Measurements from ENCODE around the gene LCMT2.

The LCMT2 gene

GRCh38 chr15:43281926-43282602 lies 48.3 kb downstream of the LCMT2 start:
- H3K9me3 ChIP-seq (ENCODE audit: severe bottlenecking): no peaks in the 10 kb centered on the region
- no peak overlapping the region for H3K27ac ChIP-seq
- no peak for TF ChIP-seq CTCF (IDR thresholded peaks at IDR 0.05; ENCODE audit: low read depth, low read length)
- H3K27me3 ChIP-seq (ENCODE audit: insufficient read depth, low read depth, severe bottlenecking): no peaks in the 10 kb centered on the region
- H3K36me3 ChIP-seq: no peaks in the 10 kb centered on the region
- no peak overlapping the region for H3K4me3 ChIP-seq (ENCODE audit: low read depth, low read length)
- no peak for DNase-seq

- DNase-seq: no peak
- Histone ChIP-seq H3K9me3 (ENCODE audit: severe bottlenecking) (no peaks in the 10 kb centered on the region), H3K4me3 (ENCODE audit: low read depth, low read length) (no peak overlapping the region), H3K27ac (no peak overlapping the region), H3K27me3 (ENCODE audit: insufficient read depth, low read depth, severe bottlenecking) (no peaks in the 10 kb centered on the region), H3K36me3 (no peaks in the 10 kb centered on the region)
- no peak for TF ChIP-seq CTCF (IDR thresholded peaks at IDR 0.05; ENCODE audit: low read depth, low read length)
These were observed 49.4 kb downstream of the LCMT2 start for GRCh38 chr15:43280996-43281395.

- DNase-seq: no peak
- no peak overlapping the region for H3K27ac ChIP-seq
- no peaks in the 10 kb centered on the region for H3K9me3 ChIP-seq (ENCODE audit: severe bottlenecking)
- H3K36me3 ChIP-seq: no peaks in the 10 kb centered on the region
- no peak for TF ChIP-seq CTCF (IDR thresholded peaks at IDR 0.05; ENCODE audit: low read depth, low read length)
- H3K4me3 ChIP-seq (ENCODE audit: low read depth, low read length): no peak overlapping the region
- no peaks in the 10 kb centered on the region for H3K27me3 ChIP-seq (ENCODE audit: insufficient read depth, low read depth, severe bottlenecking)
These were observed 50.9 kb downstream of the LCMT2 start for GRCh38 chr15:43279496-43279895.

GRCh38 chr15:43278869-43279268 lies 51.5 kb downstream of the LCMT2 start:
- no peak for TF ChIP-seq CTCF (IDR thresholded peaks at IDR 0.05; ENCODE audit: low read depth, low read length)
- H3K36me3 ChIP-seq: no peaks in the 10 kb centered on the region
- H3K4me3 ChIP-seq (ENCODE audit: low read depth, low read length): no peak overlapping the region
- H3K27ac ChIP-seq: no peak overlapping the region
- DNase-seq: no peak
- no peaks in the 10 kb centered on the region for H3K27me3 ChIP-seq (ENCODE audit: insufficient read depth, low read depth, severe bottlenecking)
- H3K9me3 ChIP-seq (ENCODE audit: severe bottlenecking): no peaks in the 10 kb centered on the region

GRCh38 chr15:43277901-43278300 lies 52.5 kb downstream of the LCMT2 start:
- no peak for TF ChIP-seq CTCF (IDR thresholded peaks at IDR 0.05; ENCODE audit: low read depth, low read length)
- no peak for DNase-seq
- H3K9me3 ChIP-seq (ENCODE audit: severe bottlenecking): no peaks in the 10 kb centered on the region
- no peak overlapping the region for H3K27ac ChIP-seq
- no peak overlapping the region for H3K4me3 ChIP-seq (ENCODE audit: low read depth, low read length)
- H3K36me3 ChIP-seq: no peaks in the 10 kb centered on the region
- no peaks in the 10 kb centered on the region for H3K27me3 ChIP-seq (ENCODE audit: insufficient read depth, low read depth, severe bottlenecking)

GRCh38 chr15:43277231-43277823 lies 53.0 kb downstream of the LCMT2 start:
- Histone ChIP-seq H3K9me3 (ENCODE audit: severe bottlenecking) (no peaks in the 10 kb centered on the region), H3K27ac (no peak overlapping the region), H3K27me3 (ENCODE audit: insufficient read depth, low read depth, severe bottlenecking) (no peaks in the 10 kb centered on the region), H3K36me3 (no peaks in the 10 kb centered on the region), H3K4me3 (ENCODE audit: low read depth, low read length) (no peak overlapping the region)
- no peak for DNase-seq
- TF ChIP-seq CTCF (IDR thresholded peaks at IDR 0.05; ENCODE audit: low read depth, low read length): no peak
